ENCODE data around the gene CAMTA1.
"Not testable (repeated sequence)": the region's sequence is repeated elsewhere in the genome, so short reads cannot be mapped to it uniquely, and the experiment has no call there.

The CAMTA1 gene

GRCh38 chr1:6785318-6785727, at the start of gene CAMTA1:
Gene CAMTA1 (plus strand): TSS chr1:6785454. CDS start chr1:6785531, 77 bp downstream.
- no peak for DNase-seq (ENCODE audit: low read depth)

- no peak for DNase-seq (ENCODE audit: low read depth)
These were observed 46.1 kb upstream of the CAMTA1 start for GRCh38 chr1:6738987-6739676.

- DNase-seq (ENCODE audit: low read depth), result not testable (repeated sequence)
These were observed 42.5 kb upstream of the CAMTA1 start for GRCh38 chr1:6742676-6743188.

GRCh38 chr1:6743189-6744101, 41.8 kb upstream of the CAMTA1 start:
- no peak for DNase-seq (ENCODE audit: low read depth)

- no peak for DNase-seq (ENCODE audit: low read depth)
These were observed 40.2 kb upstream of the CAMTA1 start for GRCh38 chr1:6745073-6745472.

GRCh38 chr1:6747674-6748073, 37.6 kb upstream of the CAMTA1 start:
- DNase-seq (ENCODE audit: low read depth), result no peak

- no peak for DNase-seq (ENCODE audit: low read depth)
These were observed 34.8 kb upstream of the CAMTA1 start for GRCh38 chr1:6750490-6750889.

GRCh38 chr1:6753320-6754140, 31.7 kb upstream of the CAMTA1 start:
- no peak for DNase-seq (ENCODE audit: low read depth)

GRCh38 chr1:6756457-6756856, 28.8 kb upstream of the CAMTA1 start:
- no peak for DNase-seq (ENCODE audit: low read depth)

GRCh38 chr1:6757719-6758435, 27.4 kb upstream of the CAMTA1 start:
- no peak for DNase-seq (ENCODE audit: low read depth)

- no peak for DNase-seq (ENCODE audit: low read depth)
These were observed 24.0 kb upstream of the CAMTA1 start for GRCh38 chr1:6761196-6761737.

- DNase-seq (ENCODE audit: low read depth), result no peak
These were observed 23.2 kb upstream of the CAMTA1 start for GRCh38 chr1:6762060-6762459.

- DNase-seq (ENCODE audit: low read depth), result no peak
These were observed 14.4 kb upstream of the CAMTA1 start for GRCh38 chr1:6770751-6771440.

GRCh38 chr1:6771441-6771769, 13.8 kb upstream of the CAMTA1 start:
- DNase-seq (ENCODE audit: low read depth), result no peak

GRCh38 chr1:6774381-6774780, 10.9 kb upstream of the CAMTA1 start:
- DNase-seq (ENCODE audit: low read depth), result no peak

GRCh38 chr1:6775261-6776043, 9.8 kb upstream of the CAMTA1 start:
- no peak for DNase-seq (ENCODE audit: low read depth)

GRCh38 chr1:6776389-6776788, 8.9 kb upstream of the CAMTA1 start:
- DNase-seq (ENCODE audit: low read depth), result no peak

GRCh38 chr1:6776895-6777294, 8.4 kb upstream of the CAMTA1 start:
- DNase-seq (ENCODE audit: low read depth), result no peak

- no peak for DNase-seq (ENCODE audit: low read depth)
These were observed 7.4 kb upstream of the CAMTA1 start for GRCh38 chr1:6777813-6778212.
